Endodermal cell (in vitro differentiated cells): Measurements from ENCODE around the gene SPTLC2. TPM values are rescaled to one million over a fixed set of nuclear protein-coding genes. Genes with fewer than 3 reads are reported as not detected.

Source experiments
- DNase-seq: peaks from one replicate; pipeline ENCODE4 v3.0.0-alpha.2; 2017
- H3K27ac ChIP-seq: 2 replicates; pipeline ENCODE4 v1.5.1; 2013; ENCODE audit warnings: mild to moderate bottlenecking, low read depth, low read length, moderate library complexity
- H3K27me3 ChIP-seq: 2 replicates; pipeline ENCODE4 v1.6.1; 2013; ENCODE audit warnings: mild to moderate bottlenecking, low read length, moderate library complexity; ENCODE audit not compliant: insufficient read depth, control insufficient read depth, poor library complexity, severe bottlenecking
- H3K36me3 ChIP-seq: 2 replicates; pipeline ENCODE4 v1.7.0; 2013; ENCODE audit warnings: mild to moderate bottlenecking, low read length, moderate library complexity; ENCODE audit not compliant: control insufficient read depth, insufficient read depth
- H3K4me1 ChIP-seq: one replicate; pipeline ENCODE4 v1.7.0; 2013; ENCODE audit warnings: low read length; ENCODE audit not compliant: control insufficient read depth, insufficient read depth
- H3K4me3 ChIP-seq: 2 replicates; pipeline ENCODE4 v1.5.1; 2013; ENCODE audit warnings: mild to moderate bottlenecking, low read length, moderate library complexity
- H3K9ac ChIP-seq: 2 replicates; pipeline ENCODE4 v1.6.1; 2013; ENCODE audit warnings: mild to moderate bottlenecking, low read length, moderate library complexity; ENCODE audit not compliant: poor library complexity, severe bottlenecking; ENCODE audit errors: extremely low read depth
- H3K9me3 ChIP-seq: 2 replicates; pipeline ENCODE4 v1.6.1; 2013; ENCODE audit warnings: mild to moderate bottlenecking, low read length, moderate library complexity; ENCODE audit not compliant: control insufficient read depth
- H3K27ac Mint-ChIP-seq: 2 replicates; pipeline ENCODE4 v1.8.0; 2020; ENCODE audit warnings: mixed read lengths
- H3K27me3 Mint-ChIP-seq: 2 replicates; pipeline ENCODE4 v1.8.0; 2021; ENCODE audit warnings: mild to moderate bottlenecking, mixed read lengths; ENCODE audit not compliant: insufficient read depth
- H3K36me3 Mint-ChIP-seq: 2 replicates; pipeline ENCODE4 v1.8.0; 2020; ENCODE audit warnings: low read depth, mixed read lengths
- H3K4me1 Mint-ChIP-seq: 2 replicates; pipeline ENCODE4 v1.8.0; 2020; ENCODE audit warnings: mixed read lengths
- H3K4me3 Mint-ChIP-seq: 2 replicates; pipeline ENCODE4 v1.8.0; 2020; ENCODE audit warnings: mild to moderate bottlenecking, moderate library complexity, mixed read lengths
- H3K9me3 Mint-ChIP-seq: 2 replicates; pipeline ENCODE4 v1.8.0; 2020; ENCODE audit warnings: mild to moderate bottlenecking, mixed read lengths
- WGBS, 2 experiments: methylation state at CpG; one replicate each; pipeline versions ENCODE4 v1.1.5 to v1.1.7; 2013; ENCODE audit warnings: missing lambda C conversion rate in 2 of 2, mixed read lengths in 1 of 2; ENCODE audit not compliant: insufficient coverage in 1 of 2, insufficient read length in 1 of 2; 5-methylcytosine and 5-hydroxymethylcytosine counted together
- total RNA-seq, 2 donors: library from RNA; stranded (reverse); fragmentation: NEBNext Ultra II Directional in 1 of 2; extraction: Animal tissue kit (Norgen Biotek cat#: 25700) in 1 of 2; gene quantifications; 2 replicates in 1 of 2; 3 replicates in 1 of 2; pipeline ENCODE4 v1.2.1, GENCODE V29; 2021
- TF ChIP-seq, protein P1 (sequence below): fragments of 200-600 bp; sonication (generic); conservative IDR thresholded peaks from 2 replicates; pipeline ENCODE4 v1.5.0; 2021; ENCODE audit warnings: antibody characterized with exemption, mild to moderate bottlenecking

SPTLC2 gene
- total RNA-seq, 2 donors from 2014 or later, result 32.6 to 32.7 TPM

DNA sequence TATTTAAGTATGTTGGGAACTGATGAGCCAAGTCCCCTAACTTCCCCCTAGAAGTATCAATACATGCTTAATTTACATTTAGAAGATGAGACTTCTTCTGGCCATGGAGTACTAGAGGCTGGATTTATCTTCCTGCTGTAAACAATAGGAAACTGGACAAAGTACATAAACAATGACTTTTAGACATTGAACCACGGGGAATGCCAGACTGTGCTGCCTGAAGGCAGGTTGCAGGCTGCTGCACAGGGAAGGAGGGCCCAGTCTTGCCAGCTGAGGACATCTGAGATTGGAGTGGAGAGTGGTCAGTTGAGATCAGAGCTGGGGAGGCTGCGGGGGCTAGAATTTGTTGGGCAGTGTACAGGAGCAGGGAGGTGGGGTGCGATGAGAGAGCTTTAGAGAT is 93.3 kb downstream of the SPTLC2 start:
- H3K27ac Mint-ChIP-seq, result peak overlapping the region; percentile 16
- Histone ChIP-seq H3K4me3 (no peak overlapping the region), H3K9me3 (no peaks in the 10 kb centered on the region), H3K27ac (no peak overlapping the region), H3K27me3 (no peaks in the 10 kb centered on the region), H3K36me3 (peaks cover 29% of the 10 kb centered on the region), H3K9ac (no peak overlapping the region), H3K4me1 (no peaks in the 10 kb centered on the region)
- no peaks in the 10 kb centered on the region for H3K27me3 Mint-ChIP-seq
- DNase-seq, result no peak
- TF ChIP-seq, protein P1, sequence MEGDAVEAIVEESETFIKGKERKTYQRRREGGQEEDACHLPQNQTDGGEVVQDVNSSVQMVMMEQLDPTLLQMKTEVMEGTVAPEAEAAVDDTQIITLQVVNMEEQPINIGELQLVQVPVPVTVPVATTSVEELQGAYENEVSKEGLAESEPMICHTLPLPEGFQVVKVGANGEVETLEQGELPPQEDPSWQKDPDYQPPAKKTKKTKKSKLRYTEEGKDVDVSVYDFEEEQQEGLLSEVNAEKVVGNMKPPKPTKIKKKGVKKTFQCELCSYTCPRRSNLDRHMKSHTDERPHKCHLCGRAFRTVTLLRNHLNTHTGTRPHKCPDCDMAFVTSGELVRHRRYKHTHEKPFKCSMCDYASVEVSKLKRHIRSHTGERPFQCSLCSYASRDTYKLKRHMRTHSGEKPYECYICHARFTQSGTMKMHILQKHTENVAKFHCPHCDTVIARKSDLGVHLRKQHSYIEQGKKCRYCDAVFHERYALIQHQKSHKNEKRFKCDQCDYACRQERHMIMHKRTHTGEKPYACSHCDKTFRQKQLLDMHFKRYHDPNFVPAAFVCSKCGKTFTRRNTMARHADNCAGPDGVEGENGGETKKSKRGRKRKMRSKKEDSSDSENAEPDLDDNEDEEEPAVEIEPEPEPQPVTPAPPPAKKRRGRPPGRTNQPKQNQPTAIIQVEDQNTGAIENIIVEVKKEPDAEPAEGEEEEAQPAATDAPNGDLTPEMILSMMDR, result no peak
- no peaks in the 10 kb centered on the region for H3K9me3 Mint-ChIP-seq
- no peak overlapping the region for H3K4me3 Mint-ChIP-seq
- H3K4me1 Mint-ChIP-seq, result no peaks in the 10 kb centered on the region
- H3K36me3 Mint-ChIP-seq, result peaks cover 39% of the 10 kb centered on the region
- 92 to 93% methylated on average over 2 to 3 of the region's 3 CpGs for WGBS, 2 experiments

DNA sequence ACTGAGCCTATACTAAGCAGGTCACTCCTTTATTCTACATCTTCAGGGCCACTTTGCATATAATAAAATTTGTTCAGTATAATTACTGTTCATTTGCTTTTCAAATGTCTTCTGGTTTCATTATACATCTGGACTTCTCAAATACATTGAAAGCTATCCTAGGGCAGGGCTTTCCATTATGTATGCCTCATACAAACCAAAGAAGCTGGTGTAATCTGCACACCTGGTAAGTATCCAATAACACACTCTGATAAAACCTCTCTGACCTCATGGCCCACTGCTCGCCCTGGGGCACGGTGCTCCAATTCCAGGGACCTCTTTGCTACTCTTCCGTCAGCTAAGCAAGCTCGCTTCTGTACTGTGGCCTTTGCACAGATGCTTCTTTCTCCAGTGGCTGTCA is 95.9 kb downstream of the SPTLC2 start:
- peaks cover 48% of the 10 kb centered on the region for H3K36me3 Mint-ChIP-seq
- no peak overlapping the region for H3K4me3 Mint-ChIP-seq
- H3K27ac Mint-ChIP-seq, result no peak overlapping the region
- TF ChIP-seq, protein P1, result no peak
- Histone ChIP-seq H3K9ac (no peak overlapping the region), H3K27ac (no peak overlapping the region), H3K9me3 (no peaks in the 10 kb centered on the region), H3K4me1 (no peaks in the 10 kb centered on the region), H3K27me3 (no peaks in the 10 kb centered on the region), H3K36me3 (peaks cover 41% of the 10 kb centered on the region), H3K4me3 (no peak overlapping the region)
- no peaks in the 10 kb centered on the region for H3K9me3 Mint-ChIP-seq
- no peaks in the 10 kb centered on the region for H3K27me3 Mint-ChIP-seq
- H3K4me1 Mint-ChIP-seq, result no peaks in the 10 kb centered on the region
- DNase-seq, result no peak
- 95 to 97% methylated on average over 4 of the region's 4 CpGs for WGBS, 2 experiments

DNA sequence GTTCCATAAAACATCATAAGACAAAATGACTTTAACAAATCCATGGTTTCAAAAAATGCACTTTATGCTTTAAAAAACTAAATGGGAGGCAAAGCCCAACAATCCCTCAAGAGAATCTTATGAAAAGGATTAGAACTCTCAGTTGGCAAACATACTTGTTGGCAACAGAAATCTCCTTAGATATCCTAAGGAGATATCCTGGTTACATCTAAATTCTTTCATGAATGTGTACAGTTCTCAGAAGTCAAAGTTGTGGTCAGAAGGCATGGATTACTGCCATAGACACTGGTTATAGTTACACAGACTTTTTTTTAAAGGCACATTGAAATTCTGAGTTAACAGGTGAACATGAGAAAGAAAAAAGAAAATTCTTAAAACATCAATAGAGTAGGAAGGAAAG is 100.3 kb downstream of the SPTLC2 start:
- no peak overlapping the region for H3K27ac Mint-ChIP-seq
- no peaks in the 10 kb centered on the region for H3K4me1 Mint-ChIP-seq

More for the DNA sequence above, 100.3 kb downstream of the SPTLC2 start:
- H3K9me3 ChIP-seq, result no peaks in the 10 kb centered on the region
- peaks cover 58% of the 10 kb centered on the region for H3K36me3 ChIP-seq
- no peak for DNase-seq
- H3K4me1 ChIP-seq, result no peaks in the 10 kb centered on the region
- H3K9ac ChIP-seq, result no peak overlapping the region
- TF ChIP-seq, protein P1, result no peak
- no peaks in the 10 kb centered on the region for H3K27me3 Mint-ChIP-seq
- H3K4me3 Mint-ChIP-seq, result no peak overlapping the region
- peaks cover 64% of the 10 kb centered on the region for H3K36me3 Mint-ChIP-seq
- no peak overlapping the region for H3K27ac ChIP-seq
- no peak overlapping the region for H3K4me3 ChIP-seq
- no peaks in the 10 kb centered on the region for H3K9me3 Mint-ChIP-seq
- H3K27me3 ChIP-seq, result no peaks in the 10 kb centered on the region
